ENCODE measurements around the gene ABHD16B. TPM values are rescaled to one million over a fixed set of nuclear protein-coding genes. Genes with fewer than 3 reads are reported as not detected.

Gene ABHD16B
- total RNA-seq, 4 donors from 2014 or later = not detected

DNA sequence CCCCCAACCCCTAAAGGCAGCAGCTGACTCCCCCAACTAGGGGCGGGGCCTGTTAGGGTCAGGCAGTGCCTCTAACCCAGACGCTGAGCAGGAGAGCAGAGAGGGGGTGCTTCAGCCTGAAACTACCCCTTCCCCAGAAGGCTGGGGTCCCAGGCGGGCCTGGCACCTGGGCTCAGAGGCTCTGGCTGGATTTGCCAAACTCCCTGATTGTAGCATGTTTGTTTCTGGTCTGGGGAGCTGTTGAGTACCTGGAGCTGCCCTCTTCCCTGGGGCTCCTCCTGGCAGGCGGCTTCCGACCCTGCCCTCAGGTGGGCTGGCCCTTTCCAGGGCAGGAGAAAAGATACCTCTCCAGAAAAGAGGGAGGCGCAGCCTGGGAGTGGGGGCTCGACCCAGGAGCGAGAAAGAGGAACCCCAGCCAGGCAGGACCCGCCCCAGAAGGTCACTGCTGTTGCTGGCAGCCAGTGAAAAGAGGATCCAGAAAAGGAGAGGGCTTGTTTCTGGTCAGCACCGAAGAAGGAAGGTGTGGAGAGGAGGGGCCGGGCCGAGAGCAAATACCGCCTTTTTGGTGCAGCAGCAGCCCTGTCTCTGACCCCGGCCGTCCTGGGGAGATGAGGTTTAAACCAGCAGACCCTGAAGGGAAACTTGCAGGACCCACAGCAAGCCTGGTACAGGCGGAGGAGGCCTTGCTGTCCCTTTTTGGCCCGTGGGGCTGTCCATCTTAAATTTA lies 810 bp upstream of the ABHD16B start:
- Histone ChIP-seq H3K9me3 (no peaks in the 10 kb centered on the region), H3K27me3 (peaks cover 27% of the 10 kb centered on the region), H3K36me3 (peaks cover 0 to 21% of the 10 kb centered on the region in 2 donors), H3K4me1 (peaks cover 0 to 64% (median 21%) of the 10 kb centered on the region in 3 donors), H3K4me3 (no peak overlapping the region), H3K27ac (no peak overlapping the region)
- TF ChIP-seq POLR2A (IDR thresholded peaks at IDR 0.05) (no peak), CTCF (IDR thresholded peaks at IDR 0.05) (no peak), EP300 (IDR thresholded peaks at IDR 0.05) (no peak), POLR2AphosphoS5 (IDR thresholded peaks at IDR 0.05) (no peak)
- no peak for ATAC-seq
- WGBS, 2 donors (ENCODE audit: low coverage in 1 of 2) = 41 to 56% methylated on average over 3 to 5 of the region's 17 CpGs

GRCh38 chr20:63861981-63862901 lies 943 bp downstream of the ABHD16B start:
- peak overlapping the region in 1 of 4 donors; percentile 94 for H3K27ac ChIP-seq
- 93 to 98% methylated on average over 11 to 13 of the region's 95 CpGs for WGBS, 2 donors (ENCODE audit: low coverage in 1 of 2)
- H3K27me3 ChIP-seq = peaks cover 10% of the 10 kb centered on the region
- H3K9me3 ChIP-seq = no peaks in the 10 kb centered on the region
- TF ChIP-seq CTCF (IDR thresholded peaks at IDR 0.05) = no peak
- no peak for TF ChIP-seq POLR2AphosphoS5 (IDR thresholded peaks at IDR 0.05)
- no peak for TF ChIP-seq POLR2A (IDR thresholded peaks at IDR 0.05)
- no peak for TF ChIP-seq EP300 (IDR thresholded peaks at IDR 0.05)
- H3K4me1 ChIP-seq = peaks cover 0 to 68% (median 28%) of the 10 kb centered on the region in 3 donors
- no peak overlapping the region for H3K4me3 ChIP-seq
- no peak for ATAC-seq
- peaks cover 0 to 21% of the 10 kb centered on the region in 2 donors for H3K36me3 ChIP-seq

DNA sequence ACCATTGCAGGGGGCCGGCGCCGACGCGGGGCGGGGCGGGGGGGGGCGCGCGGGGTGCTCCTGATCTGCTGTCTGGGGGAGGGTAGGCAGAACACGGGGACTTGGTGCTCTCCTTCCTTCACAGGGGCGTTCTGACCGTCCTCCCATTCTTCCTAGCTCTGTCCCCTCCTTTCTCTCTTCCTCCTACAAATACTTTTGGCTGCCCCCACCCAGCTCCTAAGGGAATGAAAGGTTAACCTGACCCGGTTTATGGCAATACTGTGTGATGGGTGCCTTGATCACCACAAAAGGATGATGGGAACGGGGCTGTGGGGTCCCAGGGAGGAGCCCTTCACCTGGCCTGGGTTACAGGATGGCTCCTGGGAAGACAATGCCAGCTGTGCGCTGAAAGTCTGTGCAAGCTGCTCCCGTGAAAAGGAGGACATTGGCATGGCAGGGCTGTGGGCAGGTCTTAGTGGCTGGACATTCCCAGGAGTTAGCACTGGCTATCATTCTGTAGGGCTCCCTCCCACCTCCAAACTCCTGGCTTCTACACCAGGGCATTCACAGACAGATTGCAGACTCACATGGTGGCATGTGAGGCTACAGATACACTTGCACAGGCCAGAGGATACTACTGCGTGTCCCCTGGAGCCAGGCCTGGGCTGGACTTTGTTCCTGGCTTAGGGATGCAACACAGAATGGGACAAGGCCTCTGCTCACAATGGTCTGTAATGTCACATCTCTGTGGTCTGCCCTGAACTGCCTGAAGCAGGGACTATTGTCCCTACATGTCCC lies 1.9 kb downstream of the ABHD16B start:
- H3K4me3 ChIP-seq = peak overlapping the region in 1 of 2 donors; percentile 95
- H3K4me1 ChIP-seq = peaks cover 0 to 68% (median 24%) of the 10 kb centered on the region in 3 donors
- 84% methylated on average over 11 of the region's 18 CpGs; no CpG with 5 or more reads in 1 of the 2 donors for WGBS, 2 donors (ENCODE audit: low coverage in 1 of 2)
- H3K27ac ChIP-seq = peak overlapping the region; percentile 65 to 99 (median 96)
- no peak for TF ChIP-seq CTCF (IDR thresholded peaks at IDR 0.05)
- no peak for TF ChIP-seq EP300 (IDR thresholded peaks at IDR 0.05)
- no peak for TF ChIP-seq POLR2A (IDR thresholded peaks at IDR 0.05)
- no peak for TF ChIP-seq POLR2AphosphoS5 (IDR thresholded peaks at IDR 0.05)
- no peaks in the 10 kb centered on the region for H3K9me3 ChIP-seq
- peaks cover 0 to 25% of the 10 kb centered on the region in 2 donors for H3K36me3 ChIP-seq
- no peak for ATAC-seq
- H3K27me3 ChIP-seq = peaks cover 1% of the 10 kb centered on the region

GRCh38 chr20:63863798-63864544 lies 2.7 kb downstream of the ABHD16B start:
- peaks cover 0 to 33% of the 10 kb centered on the region in 2 donors for H3K36me3 ChIP-seq
- no peak for TF ChIP-seq EP300 (IDR thresholded peaks at IDR 0.05)
- peak in 3 of 4 experiments; percentile 77 to 88 (median 80) for TF ChIP-seq CTCF (IDR thresholded peaks at IDR 0.05)
- no peak for TF ChIP-seq POLR2AphosphoS5 (IDR thresholded peaks at IDR 0.05)
- peak in 1 of 2 donors; percentile 20 for TF ChIP-seq POLR2A (IDR thresholded peaks at IDR 0.05)
- peak; percentile 72 for ATAC-seq
- WGBS, 2 donors (ENCODE audit: low coverage in 1 of 2) = 11 to 25% methylated on average over 5 to 8 of the region's 38 CpGs
- no peaks in the 10 kb centered on the region for H3K9me3 ChIP-seq
- peaks cover 0 to 62% (median 21%) of the 10 kb centered on the region in 3 donors for H3K4me1 ChIP-seq
- H3K4me3 ChIP-seq = peak overlapping the region; percentile 52 to 95
- no peaks in the 10 kb centered on the region for H3K27me3 ChIP-seq
- H3K27ac ChIP-seq = peak overlapping the region; percentile 65 to 99 (median 96)
